ENCODE measurements around the gene TDRD7.
A peak's percentile ranks its signal among the peaks of the same experiment; 100 is the strongest.
"Not testable (repeated sequence)": the region's sequence is repeated elsewhere in the genome, so short reads cannot be mapped to it uniquely, and the experiment has no call there.

TDRD7 gene

DNA sequence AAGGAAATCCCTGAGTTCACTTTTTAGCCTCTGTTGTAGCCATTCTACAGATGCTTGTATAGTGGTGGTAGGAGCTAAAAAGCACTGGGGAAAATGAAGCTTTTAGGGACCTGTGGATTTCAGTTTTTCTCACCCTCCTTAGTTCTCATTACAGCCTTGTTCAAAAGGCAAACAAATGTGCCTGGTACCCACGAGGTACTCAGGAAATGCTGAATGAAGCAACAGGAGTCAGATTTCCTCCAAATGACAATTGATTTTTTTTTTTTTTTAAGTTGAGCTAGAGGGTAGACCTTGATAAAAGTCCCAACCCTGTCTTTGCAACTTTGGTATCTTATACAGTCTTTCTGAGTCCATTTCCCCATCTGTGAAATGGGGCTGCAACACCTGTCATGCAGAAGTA, 68.3 kb downstream of the TDRD7 start:
- DNase-seq = no peak

DNA sequence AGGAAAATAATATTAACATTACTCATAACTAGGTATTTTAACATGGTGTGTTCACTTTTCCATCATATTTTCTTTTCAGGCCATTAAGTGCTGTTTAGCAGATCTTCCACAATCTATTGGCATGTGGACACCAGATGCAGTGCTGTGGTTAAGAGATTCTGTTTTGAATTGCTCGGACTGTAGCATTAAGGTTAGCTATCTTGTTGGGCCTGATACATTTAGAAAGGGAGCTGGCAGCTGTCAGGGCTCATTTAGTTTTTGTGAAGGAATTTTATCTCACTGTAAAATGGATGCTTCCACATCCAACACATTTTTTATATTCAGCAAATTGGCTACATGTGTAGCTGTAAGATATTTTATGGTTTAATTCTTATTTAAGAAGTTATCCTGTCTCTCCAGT, 68.9 kb downstream of the TDRD7 start:
- DNase-seq = no peak

DNA sequence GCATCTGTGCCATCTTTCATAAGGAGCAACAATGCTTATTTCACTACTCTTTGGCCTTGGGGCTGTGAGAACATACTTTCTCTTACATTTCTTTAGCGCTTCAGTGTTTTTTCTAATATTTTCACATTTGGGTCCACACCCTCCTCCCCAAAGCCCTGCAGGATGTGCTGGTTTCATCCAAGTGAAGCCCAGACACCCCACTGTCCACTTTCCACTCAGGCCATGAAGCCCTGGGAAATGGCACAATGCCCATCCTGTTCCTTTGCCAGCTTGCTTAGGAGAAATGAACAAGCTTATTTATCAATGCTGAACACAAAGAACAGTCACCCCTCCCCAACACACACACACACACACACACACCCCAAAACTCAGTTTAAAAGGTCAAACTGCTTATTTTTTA, 72.2 kb downstream of the TDRD7 start:
- no peak for DNase-seq

DNA sequence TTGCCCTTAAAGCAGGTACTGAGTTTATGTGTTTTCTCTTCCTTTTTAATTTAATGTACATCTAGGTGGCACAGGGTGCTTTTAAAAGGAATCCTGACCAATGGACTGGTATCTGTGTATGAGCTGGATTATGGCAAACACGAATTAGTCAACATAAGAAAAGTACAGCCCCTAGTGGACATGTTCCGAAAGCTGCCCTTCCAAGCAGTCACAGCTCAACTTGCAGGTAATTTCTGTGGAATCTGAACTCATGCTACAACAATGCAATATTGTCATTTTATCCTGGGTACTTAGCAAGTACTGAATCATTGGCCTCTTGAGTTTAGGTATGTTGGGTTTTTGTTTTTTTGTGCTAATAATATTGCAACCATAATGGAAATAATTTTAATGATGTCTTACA, 75.2 kb downstream of the TDRD7 start:
- no peak for DNase-seq

DNA sequence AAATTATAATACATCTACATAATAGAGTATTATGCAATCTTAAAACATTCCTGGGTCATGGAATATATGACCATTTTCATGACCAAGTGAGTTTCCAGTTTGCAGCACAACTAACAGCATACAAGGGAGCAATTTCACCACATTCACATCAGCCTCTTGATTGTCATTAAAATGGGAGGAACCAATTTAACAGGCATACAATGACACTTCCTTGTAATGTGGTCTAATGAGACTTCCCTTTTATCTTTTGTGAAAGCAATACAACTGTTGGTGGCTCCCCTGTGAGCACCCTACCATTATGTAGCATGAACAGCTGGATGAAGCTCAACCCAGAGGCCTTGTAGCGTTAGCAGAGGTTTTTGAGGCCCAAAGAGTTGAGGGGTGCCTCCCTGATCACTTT, 76.0 kb downstream of the TDRD7 start:
- no peak for DNase-seq

DNA sequence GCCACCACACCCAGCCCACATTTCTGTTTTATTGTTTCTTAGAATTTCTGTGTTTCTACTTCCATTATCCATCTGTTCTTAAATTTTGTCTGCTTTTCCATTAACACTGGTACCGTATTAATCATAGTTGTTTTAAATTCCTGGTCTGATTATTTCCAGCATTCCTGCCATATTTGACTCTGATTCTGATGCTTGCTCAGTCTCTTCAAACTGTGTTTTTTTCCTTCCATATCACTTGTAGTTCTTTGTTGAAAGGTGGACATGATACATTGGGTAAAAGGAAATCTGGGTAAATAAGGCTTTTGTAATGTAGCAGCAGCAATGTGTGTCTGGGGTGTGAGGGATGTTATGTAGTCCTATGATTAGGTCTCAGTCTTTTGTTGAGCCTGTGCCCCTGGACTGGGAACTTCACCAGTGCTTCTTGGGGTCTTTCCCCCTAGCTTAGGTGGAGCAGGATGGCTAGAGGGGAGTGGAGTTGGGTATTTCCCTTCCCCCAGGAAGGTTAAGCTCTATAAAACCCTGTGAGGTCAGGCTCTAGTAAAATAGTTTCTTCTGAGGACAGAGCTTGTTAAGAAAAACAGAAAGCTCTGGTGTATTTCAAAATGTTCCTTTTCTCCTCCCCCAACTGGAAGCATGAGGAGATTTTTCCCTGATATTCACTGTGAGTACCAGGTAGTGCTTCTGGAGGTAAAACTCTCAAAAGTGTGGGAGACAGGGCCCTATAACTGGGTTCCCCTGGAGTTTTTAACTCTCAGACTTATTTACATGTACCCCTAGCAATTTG, 79.5 kb downstream of the TDRD7 start:
- no peak for DNase-seq

DNA sequence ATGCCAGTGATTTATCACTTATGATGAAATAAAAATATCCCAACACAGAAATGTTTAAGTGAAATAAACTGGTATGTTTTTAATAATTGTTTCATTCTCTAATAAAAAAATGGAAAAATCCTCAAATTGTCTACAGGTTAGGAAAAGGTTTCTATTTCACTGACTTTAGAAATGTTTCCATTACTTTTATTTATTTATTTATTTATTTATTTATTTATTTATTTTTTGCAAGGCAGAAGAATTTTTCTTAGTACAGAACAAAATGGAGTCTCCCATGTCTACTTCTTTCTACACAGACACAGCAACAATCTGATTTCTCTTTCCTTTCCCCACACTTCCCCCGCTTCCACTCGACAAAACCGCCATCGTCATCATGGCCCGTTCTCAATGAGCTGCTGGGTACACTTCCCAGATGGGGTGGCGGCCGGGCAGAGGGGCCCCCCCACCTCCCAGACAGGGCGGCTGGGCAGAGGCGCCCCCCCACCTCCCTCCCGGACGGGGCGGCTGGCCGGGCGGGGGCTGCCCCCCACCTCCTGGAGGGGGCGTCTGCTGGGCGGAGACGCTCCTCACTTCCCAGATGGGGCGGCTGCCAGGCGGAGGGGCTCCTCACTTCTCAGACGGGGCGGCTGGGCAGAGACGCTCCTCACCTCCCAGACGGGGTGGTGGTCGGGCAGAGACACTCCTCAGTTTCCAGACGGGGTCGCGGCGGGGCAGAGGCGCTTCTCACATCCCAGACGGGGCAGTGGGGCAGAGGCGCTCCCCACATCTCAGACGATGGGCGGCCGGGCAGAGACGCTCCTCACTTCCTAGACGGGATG, 85.9 kb downstream of the TDRD7 start:
- DNase-seq = not testable (repeated sequence)

DNA sequence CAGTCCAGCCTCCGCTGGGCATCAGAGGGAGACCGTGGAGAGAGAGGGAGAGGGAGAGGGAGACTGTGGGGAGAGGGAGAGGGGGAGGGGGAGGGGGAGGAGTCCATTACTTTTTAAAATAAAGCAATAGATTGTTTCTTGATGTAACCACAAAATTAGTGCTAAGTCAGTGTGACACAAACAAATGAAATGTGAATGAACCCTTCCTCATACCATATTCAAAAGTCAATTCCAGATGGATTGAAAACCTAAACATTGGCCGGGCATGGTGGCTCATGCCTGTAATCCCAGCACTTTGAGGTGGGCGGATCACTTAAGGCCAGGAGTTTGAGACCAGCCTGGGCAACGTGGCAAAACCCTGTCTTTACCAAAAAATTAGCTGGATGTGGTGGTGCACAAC, 87.0 kb downstream of the TDRD7 start:
- not testable (repeated sequence) for DNase-seq

DNA sequence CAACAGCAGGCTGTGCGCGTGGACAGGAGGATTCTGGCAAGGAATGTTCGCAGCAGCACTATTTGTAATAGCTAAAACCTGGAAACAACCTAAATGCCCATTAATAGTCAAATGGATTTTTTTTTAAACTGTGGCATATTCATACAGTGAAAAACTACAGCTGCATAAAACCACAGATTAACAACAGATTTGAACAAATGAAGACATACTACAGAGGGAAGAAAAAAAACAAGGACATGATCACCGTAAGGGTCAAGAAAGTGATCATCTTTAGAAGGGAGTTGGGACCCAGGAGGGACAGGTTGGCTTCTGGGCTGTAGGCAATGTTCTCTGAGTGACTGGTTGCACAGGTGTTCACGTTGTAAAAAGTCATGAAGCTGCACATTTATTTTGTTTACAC, 88.4 kb downstream of the TDRD7 start:
- no peak for DNase-seq

DNA sequence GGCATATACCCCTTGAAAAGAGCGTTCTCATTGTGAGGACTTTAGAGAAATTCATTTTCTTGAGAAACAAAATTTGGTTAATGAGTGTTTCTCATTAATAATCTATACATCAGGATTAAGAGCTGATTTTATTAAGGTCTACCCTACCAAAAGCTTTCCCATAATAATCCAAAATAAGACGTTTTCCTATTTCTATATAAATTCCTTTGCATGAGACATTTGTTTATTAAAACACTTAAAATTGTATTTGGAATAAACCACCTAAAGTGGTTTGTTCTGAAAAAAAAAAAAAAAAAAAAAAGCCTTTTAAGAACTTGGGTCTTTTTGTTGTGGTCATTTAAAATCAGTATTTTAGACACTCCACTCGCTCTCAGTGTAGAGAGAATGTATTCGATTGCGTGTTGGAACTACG, 88.9 kb downstream of the TDRD7 start:
- DNase-seq = no peak

DNA sequence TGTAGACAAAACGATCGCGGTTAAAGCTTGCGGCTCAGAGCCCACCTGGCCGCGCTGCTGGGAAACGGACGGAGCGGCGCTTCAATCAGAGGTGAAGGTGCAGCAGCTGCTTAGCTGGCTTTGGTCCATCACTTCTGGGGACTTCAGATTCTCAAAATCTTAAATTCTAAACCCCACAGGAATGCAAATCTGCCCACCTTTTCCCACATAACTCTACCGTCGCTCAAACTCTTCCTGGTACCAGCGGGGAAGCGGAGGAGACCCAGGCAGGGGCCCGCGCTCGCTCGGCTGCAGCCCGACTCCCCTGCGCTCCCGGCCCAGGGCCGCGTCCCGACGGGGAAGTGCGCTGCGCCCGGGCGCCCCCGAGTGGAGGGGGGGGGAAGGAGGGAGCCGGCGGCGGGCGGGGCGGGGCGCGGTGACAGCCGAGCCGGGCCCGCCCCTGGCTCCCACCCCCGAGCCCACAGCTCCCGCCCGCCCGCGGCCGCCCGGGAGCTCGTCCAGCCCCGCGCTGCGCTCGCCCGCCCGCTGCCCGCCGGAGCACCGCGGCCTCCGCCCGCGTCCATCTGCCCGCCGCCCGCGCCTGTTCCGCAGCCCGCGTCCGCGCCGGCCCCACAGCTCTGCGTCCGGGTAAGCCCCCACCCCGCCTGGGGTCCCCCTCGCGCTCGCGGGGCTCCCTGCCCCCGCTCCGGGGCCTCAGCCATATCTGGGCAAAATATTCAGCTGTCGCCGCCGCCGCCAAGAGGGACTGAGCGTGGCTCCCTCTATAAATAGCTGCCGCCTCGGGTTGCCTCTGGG, 89.5 kb downstream of the TDRD7 start, which contains the start of gene TMOD1:
Gene TMOD1 (plus strand): TSS at position 490 of the 795 bp plus-strand sequence. CDS start 22,523 bp downstream, outside the sequence.
- DNase-seq = peak; percentile 19

DNA sequence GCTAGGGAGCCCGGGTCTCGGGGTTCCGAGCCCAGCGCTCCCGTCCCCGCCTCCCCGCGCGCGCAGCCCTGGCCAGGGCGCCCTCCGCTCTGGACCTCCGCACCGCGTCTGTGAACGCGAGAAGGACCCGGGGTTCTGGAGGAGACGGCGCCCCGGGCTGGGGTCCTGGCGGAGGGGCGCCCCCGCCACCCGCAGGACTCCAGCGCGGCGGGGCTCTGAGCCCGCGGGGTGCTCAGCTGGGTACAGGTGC, 90.0 kb downstream of the TDRD7 start:
- DNase-seq = no peak

DNA sequence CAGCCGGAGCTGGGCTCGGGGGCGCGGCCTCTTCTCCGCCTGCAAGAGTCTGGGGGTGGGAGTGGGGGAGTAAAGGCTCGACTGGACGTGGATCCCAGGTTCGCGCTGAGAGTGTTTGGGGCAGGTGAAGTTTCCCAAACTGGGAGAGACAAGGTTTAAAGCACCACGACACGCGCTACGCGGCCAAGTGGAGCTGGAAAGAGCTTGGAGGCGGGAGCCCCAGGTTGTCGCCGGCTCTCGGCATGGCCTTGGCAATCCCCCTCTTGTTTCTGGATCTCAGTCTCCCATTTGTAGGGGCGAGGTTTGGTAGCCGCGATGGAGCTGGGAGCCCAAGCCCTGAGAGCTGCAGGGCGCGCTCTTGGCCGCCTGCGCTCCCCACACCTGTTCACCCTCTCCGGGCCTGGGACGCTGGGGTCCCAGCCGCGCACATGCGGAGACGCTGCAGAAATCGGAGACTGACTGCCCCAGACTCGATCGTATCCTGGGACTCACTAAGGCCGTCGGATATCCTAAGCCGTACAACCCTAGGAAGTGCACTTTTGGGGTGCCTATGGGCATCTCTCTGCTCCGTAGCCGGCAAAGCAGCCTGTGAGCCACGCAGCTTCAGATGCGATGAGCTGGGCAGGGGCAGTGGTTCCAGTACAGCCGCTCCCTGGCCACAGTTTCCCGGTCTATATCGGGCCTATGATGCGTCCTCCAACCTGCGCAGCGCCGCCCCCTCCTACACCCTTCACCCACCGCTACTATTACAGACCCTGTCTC, 90.5 kb downstream of the TDRD7 start:
- no peak for DNase-seq

DNA sequence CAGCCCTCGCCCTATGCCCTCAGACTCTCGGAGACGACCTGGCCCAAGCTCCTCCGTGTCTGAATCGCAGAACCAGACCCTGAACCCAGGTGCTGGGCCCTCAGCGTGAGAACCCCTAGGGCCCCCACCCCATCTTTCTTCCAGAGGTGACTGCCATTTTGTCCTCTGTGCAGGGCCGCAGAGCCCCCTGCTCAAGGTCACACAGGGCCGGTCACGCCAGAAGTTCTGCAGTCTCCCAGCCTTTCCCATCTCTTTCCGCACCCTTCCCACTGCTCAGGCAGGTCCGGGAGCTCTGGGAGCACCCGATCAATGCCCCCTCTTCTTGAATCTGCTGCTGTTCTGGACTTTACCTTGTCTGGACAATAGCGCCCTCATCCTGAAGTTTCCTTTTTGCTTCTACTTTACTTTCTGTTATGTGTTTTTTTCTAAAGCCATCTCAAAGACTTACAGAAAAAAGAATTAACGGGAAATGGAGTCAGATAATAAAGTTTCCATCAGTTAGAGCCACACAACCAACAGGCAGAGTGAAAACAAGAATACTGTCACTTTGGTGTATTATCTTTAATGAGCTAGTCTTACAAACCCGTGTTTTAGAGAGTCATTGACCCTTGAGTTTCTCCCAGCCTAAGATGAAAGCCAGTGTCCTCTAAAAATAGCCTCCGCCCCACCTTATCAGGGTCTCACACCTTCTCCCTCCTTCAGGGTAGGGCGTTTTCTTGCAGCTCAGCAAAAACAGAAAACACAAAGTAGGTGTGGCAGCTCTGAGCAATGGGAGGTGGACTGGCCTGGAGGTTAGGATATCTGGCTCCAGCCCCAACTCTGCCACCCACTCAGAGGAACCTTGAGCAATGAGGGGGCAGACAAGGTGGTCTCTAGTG, 91.3 kb downstream of the TDRD7 start:
- DNase-seq = no peak

DNA sequence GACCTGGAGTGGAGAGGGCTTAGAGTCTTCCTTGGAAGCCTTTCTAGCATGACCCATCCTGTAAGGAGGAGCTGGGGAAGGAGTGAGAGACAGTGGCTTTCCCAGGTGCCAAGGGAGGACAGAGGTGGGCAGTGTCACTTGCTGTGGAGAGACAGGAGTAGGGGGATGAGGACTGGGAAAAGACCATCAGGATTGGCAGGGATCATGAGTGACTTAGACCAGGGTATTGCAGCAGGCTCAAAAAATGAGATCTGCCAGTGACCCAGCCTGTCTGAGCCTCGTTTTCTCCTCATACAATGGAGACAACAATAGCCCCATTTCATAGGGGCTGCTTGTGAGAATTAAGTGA, 91.9 kb downstream of the TDRD7 start:
- no peak for DNase-seq

DNA sequence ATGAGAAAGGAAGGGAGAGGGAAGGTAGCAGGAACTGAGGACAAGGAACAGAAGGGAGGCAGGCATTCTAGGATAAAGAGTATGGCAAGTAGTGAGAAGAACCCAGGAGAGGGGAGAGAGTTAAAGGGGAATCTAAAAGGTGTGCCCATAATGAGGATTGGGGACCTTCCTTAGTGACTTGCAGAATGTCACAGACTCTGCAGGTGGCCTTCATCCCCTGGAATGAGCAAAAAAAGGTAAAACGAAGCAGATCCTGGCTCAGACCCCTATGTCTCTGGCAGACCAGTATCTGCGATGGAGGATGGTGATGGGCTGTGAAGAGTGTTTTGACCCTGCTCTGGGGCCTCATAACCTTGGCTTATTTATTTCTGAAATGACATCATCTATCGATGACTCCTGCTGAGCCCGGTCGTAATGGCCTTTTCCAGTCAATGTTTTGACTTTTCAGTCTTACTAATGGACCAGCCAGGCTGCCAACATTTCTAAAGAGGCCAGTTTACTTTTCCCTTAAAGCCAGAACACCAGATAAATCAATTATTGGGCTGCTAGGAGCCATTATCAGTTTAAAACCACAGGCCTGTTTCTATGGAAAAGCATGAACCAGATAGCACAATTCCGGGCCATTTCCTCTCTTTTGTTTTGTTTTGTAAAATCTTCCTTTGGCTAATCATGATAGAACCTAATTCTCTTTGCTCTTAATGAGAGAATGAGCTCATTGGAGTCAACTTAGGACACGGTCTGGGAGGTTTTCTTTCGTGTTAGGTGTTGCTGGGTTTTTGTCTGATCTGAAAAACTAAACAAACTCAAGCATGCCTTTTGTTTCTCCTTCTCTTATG, 92.7 kb downstream of the TDRD7 start:
- no peak for DNase-seq

DNA sequence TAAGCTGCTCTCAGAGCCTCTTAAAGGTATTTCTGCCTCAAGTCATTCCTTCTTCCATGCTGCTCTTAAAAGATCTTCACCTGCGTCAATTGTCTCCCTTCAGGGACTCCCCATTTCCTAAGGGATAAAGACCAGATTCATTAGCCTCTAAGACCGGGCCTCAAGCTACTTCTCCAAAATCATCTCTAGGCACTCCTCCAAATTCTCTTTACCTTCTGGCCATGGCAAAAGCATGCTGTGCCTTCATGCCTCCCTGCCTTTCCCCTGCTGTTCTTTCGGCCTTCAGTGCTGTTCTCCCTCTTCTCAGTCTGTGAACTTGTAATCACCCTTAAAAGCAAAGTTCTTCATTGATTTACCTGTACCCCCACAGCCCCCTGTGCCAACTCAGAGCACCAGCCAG, 93.9 kb downstream of the TDRD7 start:
- DNase-seq = no peak

DNA sequence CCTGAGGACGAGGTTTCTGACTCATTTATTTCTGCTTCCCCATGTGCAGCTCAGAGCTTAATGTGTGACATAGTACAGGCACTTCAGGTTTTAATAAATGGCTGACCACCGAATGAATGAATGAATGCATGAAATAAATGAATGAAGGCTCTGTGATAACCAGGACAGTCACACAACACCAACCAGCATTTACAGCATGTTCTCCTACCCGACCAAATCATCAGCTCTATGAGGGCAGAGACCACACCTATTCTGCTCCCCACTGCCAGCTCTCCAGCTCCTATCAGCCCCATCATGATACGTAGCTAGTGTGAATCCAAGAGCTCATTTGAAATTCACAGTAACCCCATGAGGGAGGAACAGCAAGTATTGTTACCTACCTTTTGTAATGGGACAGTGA, 94.4 kb downstream of the TDRD7 start:
- no peak for DNase-seq

DNA sequence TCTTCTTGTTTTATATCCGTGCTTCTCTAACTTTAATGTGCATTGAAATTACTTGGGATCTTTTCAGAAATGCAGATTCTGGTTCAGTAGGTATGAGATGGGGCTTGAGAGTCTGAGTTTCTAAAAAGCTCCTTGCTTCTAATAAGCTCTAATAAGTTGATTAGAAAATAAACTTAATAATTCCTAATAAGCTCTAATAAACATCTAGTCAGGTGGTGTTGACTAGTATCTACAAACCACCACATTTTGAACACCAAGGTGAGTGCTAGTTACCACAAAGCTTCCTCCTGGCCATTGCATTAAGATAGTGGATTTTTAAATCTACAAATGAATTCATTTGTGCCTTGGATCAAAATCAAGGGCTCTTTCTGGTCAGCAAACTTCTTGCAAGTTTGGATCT, 94.9 kb downstream of the TDRD7 start:
- DNase-seq = no peak

DNA sequence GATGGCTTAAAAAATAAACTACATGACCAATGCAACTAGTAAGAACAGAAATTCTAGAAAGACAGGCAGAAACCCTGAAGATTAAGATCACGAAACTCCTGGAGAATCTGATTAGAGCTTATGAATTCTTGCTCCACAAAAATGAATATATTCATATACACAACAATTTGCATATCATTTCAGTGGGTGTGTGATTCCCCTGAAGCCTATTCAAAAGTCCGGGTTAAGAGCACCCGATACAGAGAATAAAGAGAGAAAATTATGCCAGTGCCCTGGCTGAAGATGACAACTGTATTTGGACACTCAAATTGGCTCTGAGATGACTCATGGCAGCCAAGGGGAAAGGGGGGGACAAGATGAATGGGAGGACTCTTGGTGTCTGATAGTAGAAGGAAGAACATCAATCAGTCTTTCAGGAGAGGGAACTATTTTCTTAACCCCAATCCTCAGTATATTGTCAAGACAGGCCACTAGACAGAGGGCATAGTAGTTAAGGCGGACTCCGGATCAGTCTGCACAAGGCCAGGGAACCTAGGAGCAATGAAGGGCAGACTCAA, 95.6 kb downstream of the TDRD7 start:
- DNase-seq = no peak

DNA sequence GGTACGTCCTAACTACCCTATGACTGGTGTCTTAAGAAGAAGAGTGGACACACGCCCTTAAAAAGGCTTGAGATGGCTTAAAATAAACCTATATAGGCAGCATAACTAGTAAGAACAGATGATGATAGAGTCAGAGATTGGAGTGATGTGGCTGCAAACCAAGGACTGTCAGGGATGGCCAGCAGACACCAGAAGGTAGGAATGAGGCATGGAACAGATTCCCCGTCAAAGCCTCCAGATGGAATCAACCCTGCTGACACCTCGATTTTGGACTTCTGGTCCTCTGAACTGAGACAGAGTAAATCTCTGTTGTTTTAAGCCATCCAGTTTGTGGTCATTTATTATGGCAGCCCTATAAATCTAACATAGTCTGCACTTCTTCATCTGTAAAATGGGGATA, 97.0 kb downstream of the TDRD7 start:
- DNase-seq = no peak

Data from stimulated activated CD4-positive, alpha-beta T cell treated with anti-CD3 and anti-CD28 coated beads, Interleukin-1b, Interleukin-23, amount 100 ng/mL, for 48 hours (primary cell).